GM12874 (cell line): ENCODE data around the gene KCNIP2.

ENCODE experiments used
- TF ChIP-seq, protein P1 (sequence below): IDR thresholded peaks from 2 replicates; pipeline ENCODE4 v1.5.1; 2011; ENCODE audit warnings: low read depth, mild to moderate bottlenecking, control low read depth, low read length, moderate library complexity; ENCODE audit not compliant: insufficient read depth

Gene KCNIP2

DNA sequence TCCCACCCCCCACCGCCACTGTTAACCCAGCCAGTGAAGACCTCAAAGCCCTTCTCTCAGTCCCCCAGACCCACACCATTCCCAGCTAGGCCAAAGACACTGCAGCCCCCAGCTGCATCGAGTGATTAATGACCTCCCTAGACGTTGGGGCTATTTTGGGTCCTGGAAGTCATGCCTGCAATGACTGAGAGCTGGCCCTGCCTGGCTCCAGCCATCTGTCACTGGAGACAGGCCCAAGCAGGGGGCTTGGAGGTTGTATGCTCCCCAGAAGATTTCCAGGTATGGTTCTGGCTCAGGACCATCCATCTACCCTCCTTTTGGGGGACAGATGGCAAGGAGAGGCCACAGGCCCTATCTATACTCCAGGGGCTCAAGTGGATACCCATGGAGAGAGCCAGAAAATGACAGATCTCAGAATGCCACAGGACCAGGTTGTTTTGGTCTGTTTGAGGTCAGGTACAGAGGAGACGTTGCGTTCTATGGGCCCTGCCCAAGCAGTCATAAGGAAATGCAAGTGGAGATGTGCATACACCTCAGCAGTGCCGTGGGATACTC, 5.1 kb downstream of the KCNIP2 start:
- TF ChIP-seq, protein P1, sequence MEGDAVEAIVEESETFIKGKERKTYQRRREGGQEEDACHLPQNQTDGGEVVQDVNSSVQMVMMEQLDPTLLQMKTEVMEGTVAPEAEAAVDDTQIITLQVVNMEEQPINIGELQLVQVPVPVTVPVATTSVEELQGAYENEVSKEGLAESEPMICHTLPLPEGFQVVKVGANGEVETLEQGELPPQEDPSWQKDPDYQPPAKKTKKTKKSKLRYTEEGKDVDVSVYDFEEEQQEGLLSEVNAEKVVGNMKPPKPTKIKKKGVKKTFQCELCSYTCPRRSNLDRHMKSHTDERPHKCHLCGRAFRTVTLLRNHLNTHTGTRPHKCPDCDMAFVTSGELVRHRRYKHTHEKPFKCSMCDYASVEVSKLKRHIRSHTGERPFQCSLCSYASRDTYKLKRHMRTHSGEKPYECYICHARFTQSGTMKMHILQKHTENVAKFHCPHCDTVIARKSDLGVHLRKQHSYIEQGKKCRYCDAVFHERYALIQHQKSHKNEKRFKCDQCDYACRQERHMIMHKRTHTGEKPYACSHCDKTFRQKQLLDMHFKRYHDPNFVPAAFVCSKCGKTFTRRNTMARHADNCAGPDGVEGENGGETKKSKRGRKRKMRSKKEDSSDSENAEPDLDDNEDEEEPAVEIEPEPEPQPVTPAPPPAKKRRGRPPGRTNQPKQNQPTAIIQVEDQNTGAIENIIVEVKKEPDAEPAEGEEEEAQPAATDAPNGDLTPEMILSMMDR: no peak

DNA sequence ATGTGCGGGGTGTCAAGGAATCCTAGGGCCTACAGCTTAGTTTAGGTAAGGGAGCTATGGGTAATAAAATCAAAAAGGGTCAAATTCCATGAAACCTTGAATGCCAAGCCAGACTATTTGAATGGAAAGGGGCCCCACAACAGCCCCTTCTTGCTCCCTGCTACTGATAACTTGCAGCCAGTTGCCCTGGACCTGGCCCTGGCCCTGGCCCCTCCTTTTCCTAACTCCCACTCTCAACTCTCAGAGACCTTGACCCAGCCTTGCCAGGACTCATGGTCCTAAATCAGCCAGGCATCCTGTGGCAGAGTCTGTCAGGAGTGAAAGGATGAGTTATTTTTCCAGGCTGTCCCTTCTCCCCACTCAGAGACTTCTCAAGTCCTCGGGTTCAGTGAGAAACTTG, 5.9 kb downstream of the KCNIP2 start:
- TF ChIP-seq, protein P1: no peak

DNA sequence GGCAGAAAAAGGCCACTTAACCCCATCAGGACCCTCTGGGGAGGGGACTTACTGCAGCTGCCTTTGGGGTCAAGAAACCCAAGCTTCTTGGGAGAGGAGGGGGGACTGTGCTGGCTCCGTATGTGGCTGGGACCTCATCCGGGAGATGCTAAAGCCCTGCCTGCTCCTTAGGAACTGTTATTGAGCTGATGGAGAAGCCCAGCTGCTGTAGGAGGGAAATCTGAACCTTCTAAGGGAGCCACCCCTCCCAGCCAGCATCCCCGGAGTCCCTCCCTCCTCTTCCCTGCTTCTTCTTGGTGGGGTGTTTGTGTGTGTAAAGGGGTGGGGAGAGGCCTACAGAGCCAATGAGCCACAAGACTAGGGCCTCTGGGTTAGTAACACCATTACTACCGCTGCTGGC, 8.2 kb downstream of the KCNIP2 start:
- TF ChIP-seq, protein P1: no peak

DNA sequence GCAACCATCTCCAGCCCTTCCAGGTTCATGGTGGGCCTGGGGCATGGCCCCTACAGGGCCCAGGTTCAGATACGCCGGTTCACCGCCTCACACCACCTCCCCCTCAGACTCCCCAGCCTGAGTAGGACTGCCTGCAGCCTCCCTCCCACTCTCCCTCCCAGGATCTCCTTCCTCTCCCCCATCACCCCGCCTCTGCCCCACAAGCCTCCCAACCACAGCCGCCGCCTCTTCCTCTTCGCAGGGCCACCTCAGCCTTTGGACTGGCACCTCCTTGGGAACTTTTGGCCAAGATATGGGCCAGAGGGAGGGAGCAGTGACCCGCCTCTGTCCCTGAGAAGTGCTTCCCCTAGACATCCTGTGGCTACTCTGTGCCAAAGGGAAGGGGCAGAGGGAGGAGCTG, 9.3 kb downstream of the KCNIP2 start:
- TF ChIP-seq, protein P1: no peak

DNA sequence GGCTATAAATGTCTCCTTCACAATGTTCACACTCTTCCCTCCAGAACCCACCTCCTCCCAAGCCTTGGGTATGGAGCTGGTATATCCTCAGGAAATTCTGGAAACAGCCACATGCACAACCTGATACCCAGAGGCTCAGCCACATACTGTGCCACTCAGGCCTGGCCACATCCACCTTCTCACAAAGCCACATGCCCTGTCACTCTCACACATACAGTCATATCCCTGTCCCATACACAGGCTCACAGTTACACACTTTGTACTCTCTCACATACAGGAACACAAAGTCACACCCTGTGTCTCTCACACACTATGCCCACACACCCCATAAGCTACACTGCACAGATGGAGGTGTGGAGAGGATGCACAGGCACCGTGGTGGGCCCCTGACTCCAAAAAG, 10.1 kb downstream of the KCNIP2 start:
- TF ChIP-seq, protein P1: no peak

DNA sequence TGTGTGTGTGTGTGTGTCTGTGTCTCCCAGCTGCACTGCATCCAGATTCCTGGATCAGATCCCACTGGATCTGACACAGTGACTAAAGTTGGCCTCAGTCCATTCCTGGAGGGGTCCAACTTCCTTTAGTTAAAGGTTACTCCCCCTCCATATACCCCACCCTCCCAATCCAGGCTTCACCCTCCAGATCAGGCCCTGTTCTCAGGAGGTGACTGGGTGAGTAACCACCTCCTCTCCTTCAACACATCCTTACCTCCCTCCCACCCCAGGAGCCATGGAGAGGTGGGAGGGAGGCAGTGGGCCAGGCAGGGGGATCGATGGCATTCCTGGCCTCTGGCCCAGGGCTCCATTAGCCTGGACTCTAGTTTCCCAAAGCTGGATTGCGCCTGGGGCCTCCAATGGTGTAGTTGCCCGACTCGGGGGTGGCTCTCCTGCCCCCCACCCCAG, 11.3 kb downstream of the KCNIP2 start:
- TF ChIP-seq, protein P1: no peak

DNA sequence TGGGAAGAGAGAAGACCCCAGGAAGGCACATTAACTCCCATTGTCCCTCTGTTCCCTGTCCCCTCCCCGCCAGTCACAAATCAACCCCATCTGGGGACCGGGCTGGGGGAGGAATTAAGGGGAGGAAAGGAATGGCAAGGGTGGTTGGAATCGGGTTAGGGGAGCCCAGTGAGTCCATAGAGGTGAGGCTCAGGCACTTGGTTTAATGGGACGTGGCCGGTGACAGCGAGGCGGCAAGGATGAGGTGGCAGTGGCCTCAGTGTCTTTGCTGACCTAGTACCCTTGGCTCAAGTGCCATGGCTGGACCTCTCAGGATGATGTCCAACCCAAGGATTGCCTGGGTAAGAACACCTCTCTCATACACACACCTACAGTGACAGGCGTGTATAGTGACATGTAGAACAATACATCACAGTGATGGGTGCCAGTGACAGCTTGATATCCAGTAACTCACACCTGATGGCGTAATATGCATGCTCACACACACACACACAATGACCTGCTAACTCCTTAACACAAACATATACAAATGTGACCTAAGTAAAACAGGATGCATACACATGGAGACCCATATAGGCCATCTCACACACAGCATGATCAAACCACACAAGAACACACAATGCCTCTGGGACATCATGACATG, 12.3 kb downstream of the KCNIP2 start:
- TF ChIP-seq, protein P1: no peak
